Activated T-cell treated with anti-CD3 and anti-CD28 coated beads, Interleukin-2, amount 50 U/mL, for 24 hours (primary cell): ENCODE measurements around the gene PLCH1.

Source experiments
- DNase-seq: peaks from one replicate; pipeline ENCODE4 v3.0.0-alpha.2; 2020
- H3K27ac Mint-ChIP-seq: 2 replicates; pipeline ENCODE4 v1.8.0; 2020; ENCODE audit warnings: mild to moderate bottlenecking, mixed read lengths
- H3K27me3 Mint-ChIP-seq: 2 replicates; pipeline ENCODE4 v1.8.0; 2020; ENCODE audit warnings: mixed read lengths
- H3K36me3 Mint-ChIP-seq: 2 replicates; pipeline ENCODE4 v1.8.0; 2020; ENCODE audit warnings: low read depth, mixed read lengths
- H3K4me1 Mint-ChIP-seq: 2 replicates; pipeline ENCODE4 v1.8.0; 2020; ENCODE audit warnings: low read depth, mixed read lengths
- H3K4me3 Mint-ChIP-seq: 2 replicates; pipeline ENCODE4 v1.8.0; 2020; ENCODE audit warnings: mild to moderate bottlenecking, moderate library complexity, mixed read lengths
- H3K9me3 Mint-ChIP-seq: 2 replicates; pipeline ENCODE4 v1.8.0; 2020; ENCODE audit warnings: mixed read lengths

The PLCH1 gene

GRCh38 chr3:155682426-155683343 lies 62.2 kb downstream of the PLCH1 start:
- no peaks in the 10 kb centered on the region for H3K4me1 Mint-ChIP-seq
- no peaks in the 10 kb centered on the region for H3K9me3 Mint-ChIP-seq
- H3K27me3 Mint-ChIP-seq, result no peaks in the 10 kb centered on the region
- H3K36me3 Mint-ChIP-seq, result no peaks in the 10 kb centered on the region
- no peak overlapping the region for H3K4me3 Mint-ChIP-seq
- H3K27ac Mint-ChIP-seq, result no peak overlapping the region
- no peak for DNase-seq

GRCh38 chr3:155676252-155676981 lies 68.5 kb downstream of the PLCH1 start:
- Mint-ChIP-seq H3K4me1 (no peaks in the 10 kb centered on the region), H3K36me3 (no peaks in the 10 kb centered on the region), H3K9me3 (no peaks in the 10 kb centered on the region), H3K27ac (no peak overlapping the region), H3K4me3 (no peak overlapping the region), H3K27me3 (peaks cover 10% of the 10 kb centered on the region)
- DNase-seq, result no peak

GRCh38 chr3:155675094-155675493 lies 69.8 kb downstream of the PLCH1 start:
- DNase-seq, result no peak
- peaks cover 10% of the 10 kb centered on the region for H3K27me3 Mint-ChIP-seq
- H3K36me3 Mint-ChIP-seq, result no peaks in the 10 kb centered on the region
- H3K9me3 Mint-ChIP-seq, result no peaks in the 10 kb centered on the region
- no peak overlapping the region for H3K4me3 Mint-ChIP-seq
- H3K27ac Mint-ChIP-seq, result no peak overlapping the region
- H3K4me1 Mint-ChIP-seq, result no peaks in the 10 kb centered on the region

- Mint-ChIP-seq H3K4me1 (no peaks in the 10 kb centered on the region), H3K27ac (no peak overlapping the region), H3K27me3 (peaks cover 10% of the 10 kb centered on the region), H3K36me3 (no peaks in the 10 kb centered on the region), H3K4me3 (no peak overlapping the region), H3K9me3 (no peaks in the 10 kb centered on the region)
- no peak for DNase-seq
These were observed 71.5 kb downstream of the PLCH1 start for GRCh38 chr3:155673421-155673820.

- H3K4me1 Mint-ChIP-seq, result no peaks in the 10 kb centered on the region
- no peak for DNase-seq
- no peaks in the 10 kb centered on the region for H3K9me3 Mint-ChIP-seq
- H3K36me3 Mint-ChIP-seq, result no peaks in the 10 kb centered on the region
- no peaks in the 10 kb centered on the region for H3K27me3 Mint-ChIP-seq
- no peak overlapping the region for H3K4me3 Mint-ChIP-seq
- no peak overlapping the region for H3K27ac Mint-ChIP-seq
These were observed 74.5 kb downstream of the PLCH1 start for GRCh38 chr3:155670335-155670734.

- Mint-ChIP-seq H3K36me3 (no peaks in the 10 kb centered on the region), H3K27ac (no peak overlapping the region), H3K4me3 (no peak overlapping the region), H3K27me3 (no peaks in the 10 kb centered on the region), H3K4me1 (no peaks in the 10 kb centered on the region), H3K9me3 (no peaks in the 10 kb centered on the region)
- no peak for DNase-seq
These were observed 76.9 kb downstream of the PLCH1 start for GRCh38 chr3:155667988-155668387.

- no peaks in the 10 kb centered on the region for H3K27me3 Mint-ChIP-seq
- no peaks in the 10 kb centered on the region for H3K36me3 Mint-ChIP-seq
- H3K9me3 Mint-ChIP-seq, result no peaks in the 10 kb centered on the region
- H3K4me3 Mint-ChIP-seq, result no peak overlapping the region
- no peak for DNase-seq
- no peaks in the 10 kb centered on the region for H3K4me1 Mint-ChIP-seq
- H3K27ac Mint-ChIP-seq, result no peak overlapping the region
These were observed 79.8 kb downstream of the PLCH1 start for GRCh38 chr3:155664925-155665695.

- no peak for DNase-seq
- H3K4me1 Mint-ChIP-seq, result no peaks in the 10 kb centered on the region
- no peak overlapping the region for H3K4me3 Mint-ChIP-seq
- no peaks in the 10 kb centered on the region for H3K27me3 Mint-ChIP-seq
- no peaks in the 10 kb centered on the region for H3K36me3 Mint-ChIP-seq
- H3K27ac Mint-ChIP-seq, result no peak overlapping the region
- no peaks in the 10 kb centered on the region for H3K9me3 Mint-ChIP-seq
These were observed 81.2 kb downstream of the PLCH1 start for GRCh38 chr3:155663467-155664212.

- Mint-ChIP-seq H3K4me1 (no peaks in the 10 kb centered on the region), H3K27ac (no peak overlapping the region)
These were observed 83.1 kb downstream of the PLCH1 start for GRCh38 chr3:155661760-155662159.

GRCh38 chr3:155661042-155661441 lies 83.8 kb downstream of the PLCH1 start:
- Mint-ChIP-seq H3K9me3 (no peaks in the 10 kb centered on the region), H3K27me3 (no peaks in the 10 kb centered on the region), H3K4me3 (no peak overlapping the region), H3K27ac (no peak overlapping the region), H3K4me1 (no peaks in the 10 kb centered on the region), H3K36me3 (no peaks in the 10 kb centered on the region)
- DNase-seq, result no peak

More at GRCh38 chr3:155661760-155662159, 83.1 kb downstream of the PLCH1 start:
- Mint-ChIP-seq H3K36me3 (no peaks in the 10 kb centered on the region), H3K4me3 (no peak overlapping the region), H3K27me3 (no peaks in the 10 kb centered on the region), H3K9me3 (no peaks in the 10 kb centered on the region)
- DNase-seq, result no peak

- H3K27ac Mint-ChIP-seq, result no peak overlapping the region
- DNase-seq, result no peak
These were observed 86.1 kb downstream of the PLCH1 start for GRCh38 chr3:155658671-155659261.

GRCh38 chr3:155658006-155658405 lies 86.9 kb downstream of the PLCH1 start:
- no peaks in the 10 kb centered on the region for H3K27me3 Mint-ChIP-seq
- H3K27ac Mint-ChIP-seq, result no peak overlapping the region
- no peak overlapping the region for H3K4me3 Mint-ChIP-seq
- no peaks in the 10 kb centered on the region for H3K9me3 Mint-ChIP-seq
- no peaks in the 10 kb centered on the region for H3K36me3 Mint-ChIP-seq
- H3K4me1 Mint-ChIP-seq, result no peaks in the 10 kb centered on the region
- no peak for DNase-seq

More at GRCh38 chr3:155658671-155659261, 86.1 kb downstream of the PLCH1 start:
- no peaks in the 10 kb centered on the region for H3K9me3 Mint-ChIP-seq
- no peaks in the 10 kb centered on the region for H3K36me3 Mint-ChIP-seq
- no peaks in the 10 kb centered on the region for H3K4me1 Mint-ChIP-seq
- no peak overlapping the region for H3K4me3 Mint-ChIP-seq
- H3K27me3 Mint-ChIP-seq, result no peaks in the 10 kb centered on the region

- Mint-ChIP-seq H3K27me3 (no peaks in the 10 kb centered on the region), H3K4me3 (no peak overlapping the region), H3K9me3 (no peaks in the 10 kb centered on the region), H3K27ac (no peak overlapping the region), H3K36me3 (no peaks in the 10 kb centered on the region), H3K4me1 (no peaks in the 10 kb centered on the region)
- DNase-seq, result no peak
These were observed 87.7 kb downstream of the PLCH1 start for GRCh38 chr3:155657161-155657560.

GRCh38 chr3:155656466-155656865 lies 88.4 kb downstream of the PLCH1 start:
- Mint-ChIP-seq H3K4me1 (no peaks in the 10 kb centered on the region), H3K36me3 (no peaks in the 10 kb centered on the region), H3K9me3 (no peaks in the 10 kb centered on the region), H3K27me3 (no peaks in the 10 kb centered on the region), H3K4me3 (no peak overlapping the region), H3K27ac (no peak overlapping the region)
- DNase-seq, result no peak
